Upper lobe of right lung (tissue), 1 donor: Measurements from ENCODE around the gene TPD52L2. TPM values are rescaled to one million over a fixed set of nuclear protein-coding genes. Genes with fewer than 3 reads are reported as not detected.
A peak's percentile ranks its signal among the peaks of the same experiment; 100 is the strongest.

Experiments used
- ATAC-seq: fragments of 200-7000 bp; cut with Tn5 transposase; one replicate; pipeline ENCODE4 v1.9.1; 2020; ENCODE audit warnings: mild to moderate bottlenecking, moderate library complexity
- DNase-seq: peaks from one replicate; pipeline ENCODE4 v3.0.0-alpha.2; 2020
- H3K27ac ChIP-seq: fragments of 200-600 bp; one replicate; pipeline ENCODE4 v1.8.0; 2022
- H3K27me3 ChIP-seq: fragments of 200-600 bp; one replicate; pipeline ENCODE4 v1.8.0; 2022; ENCODE audit warnings: mild to moderate bottlenecking
- H3K36me3 ChIP-seq: fragments of 200-600 bp; one replicate; pipeline ENCODE4 v1.8.0; 2022
- H3K4me1 ChIP-seq: fragments of 200-600 bp; one replicate; pipeline ENCODE4 v1.8.0; 2022
- H3K4me3 ChIP-seq: fragments of 200-600 bp; one replicate; pipeline ENCODE4 v1.8.0; 2022; ENCODE audit warnings: mild to moderate bottlenecking
- H3K9me3 ChIP-seq: fragments of 200-600 bp; one replicate; pipeline ENCODE4 v1.8.0; 2022
- CTCF ChIP-seq: fragments of 200-600 bp; IDR thresholded peaks from one replicate; pipeline ENCODE4 v1.8.0; 2022; ENCODE audit warnings: antibody characterized with exemption
- intact Hi-C: fragments of 100-400 bp; cut with DNase I; formaldehyde crosslinking; loops from one replicate; pipeline ENCODE4 v1.11.0; 2022
- total RNA-seq: library from RNA; stranded (reverse); fragmentation: NEBNext Ultra II Directional; extraction: Animal tissue kit (Norgen Biotek cat#: 25700); gene quantifications from one replicate; pipeline ENCODE4 v1.2.1, GENCODE V29; 2021
- donor health status: DM: no; HTN: yes; CAD: no; lungs with severe emphysema.

TPD52L2 gene
- total RNA-seq, 1 donor from 2014 or later, result 81.5 TPM

- no peak for ATAC-seq
These were observed 41.3 kb upstream of the TPD52L2 start for GRCh38 chr20:63823691-63824311.

DNA sequence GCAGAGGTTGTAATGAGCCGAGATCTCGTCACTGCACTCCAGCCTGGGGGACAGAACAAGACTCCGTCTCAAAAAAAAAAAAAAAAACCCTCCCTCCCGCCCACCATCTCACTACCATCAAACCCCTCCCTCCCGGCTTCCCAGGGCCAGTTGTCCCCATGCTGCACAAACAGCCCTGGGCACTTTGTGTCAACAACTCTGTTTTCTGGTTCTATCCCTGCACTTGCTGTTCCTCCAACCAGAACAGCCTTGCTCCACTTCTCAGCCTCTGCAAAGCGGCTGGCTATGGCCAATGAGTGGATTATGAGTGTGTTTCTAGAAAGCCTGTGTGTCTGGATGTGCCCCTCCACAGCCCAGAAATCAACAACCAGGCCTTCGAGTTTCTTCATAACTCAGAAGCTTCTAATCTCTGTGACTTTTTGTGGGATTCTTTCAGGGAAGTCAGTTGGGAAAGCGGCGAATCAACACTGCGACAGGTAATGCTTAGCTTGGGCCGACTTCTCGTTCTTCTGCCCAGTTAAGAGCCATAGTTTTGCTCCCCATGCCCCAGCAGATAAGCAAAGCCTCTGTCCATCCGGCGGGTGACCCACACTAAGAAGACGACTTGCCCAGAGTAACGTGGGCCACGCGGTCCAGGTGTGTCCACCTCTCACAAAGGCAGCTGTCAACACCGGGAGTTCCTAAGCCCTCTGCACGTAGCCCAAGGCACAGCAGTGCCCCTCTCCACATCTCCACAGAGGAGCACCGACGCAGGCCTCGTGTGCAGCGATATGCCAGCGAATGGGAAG lies 39.5 kb upstream of the TPD52L2 start:
- no peak for TF ChIP-seq CTCF
- peaks cover 14% of the 10 kb centered on the region for H3K4me1 ChIP-seq
- no peak for DNase-seq
- no peaks in the 10 kb centered on the region for H3K27me3 ChIP-seq
- ATAC-seq, result no peak
- no peaks in the 10 kb centered on the region for H3K36me3 ChIP-seq
- no peak overlapping the region for H3K4me3 ChIP-seq
- H3K27ac ChIP-seq, result no peak overlapping the region
- no peaks in the 10 kb centered on the region for H3K9me3 ChIP-seq
- intact Hi-C loops, result no loop called here

More at GRCh38 chr20:63823691-63824311, 41.3 kb upstream of the TPD52L2 start:
- Histone ChIP-seq H3K27me3 (no peaks in the 10 kb centered on the region), H3K36me3 (no peaks in the 10 kb centered on the region), H3K9me3 (no peaks in the 10 kb centered on the region), H3K4me3 (no peak overlapping the region), H3K27ac (no peak overlapping the region), H3K4me1 (peaks cover 14% of the 10 kb centered on the region)
- intact Hi-C loops, result no loop called here
- DNase-seq, result no peak
- TF ChIP-seq CTCF, result no peak

DNA sequence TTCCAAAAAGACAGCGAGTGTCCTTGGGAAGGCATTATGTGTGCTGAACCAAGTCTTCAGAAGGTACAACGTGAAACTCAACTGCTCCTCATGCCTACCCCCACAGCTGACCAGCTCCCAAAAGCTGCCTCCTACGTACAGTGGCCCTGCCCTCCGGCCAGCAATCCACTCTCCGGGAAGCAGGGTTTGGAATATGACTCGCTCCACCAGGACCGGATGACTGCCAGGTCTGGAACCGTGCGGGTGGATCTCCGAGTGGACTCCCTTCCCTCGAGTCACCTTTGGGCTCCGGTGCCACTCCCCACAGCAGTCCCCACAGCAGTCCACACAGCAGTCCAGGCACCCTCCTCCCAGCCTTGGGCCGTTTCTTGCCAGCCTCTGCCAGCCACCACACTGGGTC lies 38.3 kb upstream of the TPD52L2 start:
- no peak overlapping the region for H3K27ac ChIP-seq
- H3K9me3 ChIP-seq, result no peaks in the 10 kb centered on the region
- H3K4me3 ChIP-seq, result no peak overlapping the region
- TF ChIP-seq CTCF, result no peak
- no peaks in the 10 kb centered on the region for H3K36me3 ChIP-seq
- intact Hi-C loops, result no loop called here
- DNase-seq (no peak), ATAC-seq (no peak)
- H3K27me3 ChIP-seq, result no peaks in the 10 kb centered on the region
- peaks cover 10% of the 10 kb centered on the region for H3K4me1 ChIP-seq

GRCh38 chr20:63828124-63828523 lies 36.9 kb upstream of the TPD52L2 start:
- no peak for DNase-seq
- Histone ChIP-seq H3K4me1 (peaks cover 3% of the 10 kb centered on the region), H3K9me3 (no peaks in the 10 kb centered on the region), H3K27me3 (no peaks in the 10 kb centered on the region), H3K36me3 (no peaks in the 10 kb centered on the region), H3K27ac (no peak overlapping the region), H3K4me3 (no peak overlapping the region)
- TF ChIP-seq CTCF, result no peak
- no peak for ATAC-seq
- intact Hi-C loops, result no loop called here

DNA sequence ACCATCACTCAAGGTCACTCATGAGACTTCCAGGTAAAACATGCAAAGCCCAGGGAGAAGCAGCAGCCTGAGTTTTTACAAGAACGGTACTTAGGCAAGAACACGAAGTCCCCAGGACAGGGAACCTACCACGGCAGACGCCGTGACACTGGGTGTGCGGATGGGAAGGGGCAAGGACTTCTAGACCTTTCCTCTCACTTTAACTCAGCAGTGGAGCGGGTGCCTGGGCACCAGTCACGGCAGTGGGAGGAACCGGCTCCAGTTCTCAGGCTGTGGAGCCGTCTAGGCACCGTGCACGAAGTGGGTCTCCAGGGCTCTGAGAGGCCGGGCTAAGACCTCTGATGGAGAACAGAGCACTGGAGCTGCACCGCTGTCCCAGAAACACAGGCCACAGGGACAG lies 36.5 kb upstream of the TPD52L2 start:
- Histone ChIP-seq H3K27me3 (no peaks in the 10 kb centered on the region), H3K4me3 (peak overlapping the region; percentile 54), H3K4me1 (peaks cover 5% of the 10 kb centered on the region), H3K9me3 (no peaks in the 10 kb centered on the region), H3K36me3 (no peaks in the 10 kb centered on the region), H3K27ac (no peak overlapping the region)
- ATAC-seq, result no peak
- intact Hi-C loops, result no loop called here
- no peak for TF ChIP-seq CTCF
- no peak for DNase-seq
